Spleen (tissue), 11 donors: Measurements from ENCODE around the gene EN1. TPM values are rescaled to one million over a fixed set of nuclear protein-coding genes. Genes with fewer than 3 reads are reported as not detected.

Source experiments
- DNase-seq: peaks from one replicate; pipeline ENCODE4 v3.0.0-alpha.2; 2020
- H3K27ac ChIP-seq, 8 donors: fragments of 200-600 bp; sonication (generic) in 7 of 8; 1 replicate in 4 of 8; 2 replicates in 4 of 8; pipeline versions ENCODE4 v1.5.0 to v1.8.0; 2016 to 2021; ENCODE audit warnings: inconsistent platforms in 4 of 8, mild to moderate bottlenecking in 4 of 8, moderate library complexity in 1 of 8
- H3K27me3 ChIP-seq, 7 donors: fragments of 200-600 bp; sonication (generic) in 6 of 7; replicated peaks in 1 of 7; 1 replicate in 4 of 7; 2 replicates in 3 of 7; pipeline versions ENCODE4 v1.5.0 to v1.8.0; 2016 to 2021; ENCODE audit warnings: inconsistent platforms in 3 of 7, mild to moderate bottlenecking in 1 of 7
- H3K36me3 ChIP-seq, 6 donors: fragments of 200-600 bp; sonication (generic) in 5 of 6; 1 replicate in 4 of 6; 2 replicates in 2 of 6; pipeline versions ENCODE4 v1.5.0 to v1.8.0; 2016 to 2021; ENCODE audit warnings: inconsistent platforms in 2 of 6
- H3K4me1 ChIP-seq, 6 donors: fragments of 200-600 bp; sonication (generic) in 5 of 6; 1 replicate in 3 of 6; 2 replicates in 3 of 6; pipeline versions ENCODE4 v1.5.0 to v1.8.0; 2016 to 2021; ENCODE audit warnings: inconsistent platforms in 3 of 6
- H3K4me3 ChIP-seq, 8 donors: fragments of 200-600 bp; sonication (generic) in 7 of 8; 1 replicate in 4 of 8; 2 replicates in 4 of 8; pipeline versions ENCODE4 v1.5.0 to v1.8.0; 2016 to 2021; ENCODE audit warnings: inconsistent platforms in 4 of 8, mild to moderate bottlenecking in 4 of 8, moderate library complexity in 2 of 8
- H3K9me3 ChIP-seq, 8 donors: fragments of 200-600 bp; sonication (generic) in 7 of 8; 1 replicate in 4 of 8; 2 replicates in 4 of 8; pipeline versions ENCODE4 v1.5.0 to v1.8.0; 2016 to 2021; ENCODE audit warnings: inconsistent platforms in 4 of 8
- CTCF ChIP-seq, 11 experiments: fragments of 200-600 bp in 7 of 11; fragments of 450-650 bp in 4 of 11; sonication (generic) in 4 of 11; IDR thresholded peaks in 8 of 11; conservative IDR thresholded peaks in 3 of 11; 1 replicate in 7 of 11; 2 replicates in 4 of 11; pipeline versions ENCODE4 v1.4.0 to v1.8.0; 2016 to 2021; ENCODE audit warnings: antibody characterized with exemption in 11 of 11, inconsistent platforms in 4 of 11, mild to moderate bottlenecking in 1 of 11
- POLR2A ChIP-seq, 3 donors: fragments of 450-650 bp; IDR thresholded peaks; one replicate each; pipeline ENCODE4 v1.5.1; 2017; ENCODE audit warnings: antibody characterized with exemption in 3 of 3, mild to moderate bottlenecking in 1 of 3
- POLR2AphosphoS5 ChIP-seq, 3 donors: sonication (generic); formaldehyde crosslinking; IDR thresholded peaks; one replicate each; pipeline ENCODE4 v1.5.1; 2017; ENCODE audit warnings: antibody characterized with exemption in 3 of 3
- WGBS, 5 donors: extraction: QIAGEN DNeasy Blood & Tissue Kit in 3 of 5; methylation state at CpG; one replicate each; pipeline versions ENCODE4 v1.1.5 to v1.1.7; 2013 to 2018; 5-methylcytosine and 5-hydroxymethylcytosine counted together
- intact Hi-C: fragments of 100-400 bp; cut with DNase I; formaldehyde crosslinking; loops from one replicate; pipeline ENCODE4 v1.15.0; 2023; ENCODE audit warnings: low total_unique reads
- polyA plus RNA-seq, 3 donors: library from polyadenylated mRNA; stranded (reverse); fragments of 200-250 nt; gene quantifications; one replicate each; pipeline ENCODE4 v1.2.1, GENCODE V29; 2013
- total RNA-seq, 7 donors: library from RNA; depleted of rRNA in 3 of 7; stranded (reverse); fragments of >200 nt in 3 of 7; fragmentation: NEBNext Ultra II Directional in 4 of 7; extraction: Animal tissue kit (Norgen Biotek cat#: 25700) in 4 of 7; gene quantifications; one replicate each; pipeline versions ENCODE4 v1.1.0 to v1.2.1, GENCODE V29; 2016 to 2021
- donor health status: healthy with polysubstance abuse.
- donor health status: DM: no; HTN: no; CAD: no; lungs with moderate emphysema.
- donor health status: DM: no; HTN: no; CAD: no.
- donor health status: Bipolar disorder and iron deficiency.
- donor health status: healthy.
- donor health status: DM: no; HTN: no; CAD: no.
- donor health status: DM: yes; HTN: yes; CAD: no.

The EN1 gene
- total and polyA plus RNA-seq, 10 donors, result not detected

GRCh38 chr2:118882693-118883336 is 35.4 kb upstream of the EN1 start:
- Histone ChIP-seq H3K27me3 (peaks cover 0 to 50% (median 7%) of the 10 kb centered on the region in 7 donors), H3K9me3 (no peaks in the 10 kb centered on the region), H3K36me3 (no peaks in the 10 kb centered on the region), H3K27ac (no peak overlapping the region), H3K4me3 (peak overlapping the region in 6 of 8 donors; percentile 1 to 65 (median 22)), H3K4me1 (peaks cover 0 to 15% (median 5%) of the 10 kb centered on the region in 6 donors)
- TF ChIP-seq POLR2A (IDR thresholded peaks at IDR 0.05) (no peak), CTCF (IDR thresholded peaks at IDR 0.05 in 8 of 11, conservative IDR thresholded peaks at IDR 0.05 in 3 of 11) (peak; percentile 69 to 89 (median 84))
- intact Hi-C loops, result loop anchor here (5.0 kb wide), 1 partner anchor 594 kb away; no protein-coding TSS in a partner anchor
- DNase-seq, result peak; percentile 85
- WGBS, 5 donors, result 7 to 25% (median 15%) methylated on average over 16 to 17 of the region's 17 CpGs

- intact Hi-C loops, result loop anchor here (5.0 kb wide), 1 partner anchor 596 kb away; no protein-coding TSS in a partner anchor
- WGBS, 5 donors, result 15 to 25% (median 18%) methylated on average over 7 to 10 of the region's 10 CpGs
- Histone ChIP-seq H3K27ac (no peak overlapping the region), H3K9me3 (no peaks in the 10 kb centered on the region), H3K4me1 (peaks cover 0 to 15% (median 5%) of the 10 kb centered on the region in 6 donors), H3K36me3 (no peaks in the 10 kb centered on the region), H3K4me3 (no peak overlapping the region), H3K27me3 (peaks cover 0 to 62% (median 7%) of the 10 kb centered on the region in 7 donors)
- DNase-seq, result peak; percentile 81
- no peak for TF ChIP-seq POLR2AphosphoS5 (IDR thresholded peaks at IDR 0.05)
- TF ChIP-seq POLR2A (IDR thresholded peaks at IDR 0.05), result no peak
- peak; percentile 56 to 87 (median 74) for TF ChIP-seq CTCF (IDR thresholded peaks at IDR 0.05 in 8 of 11, conservative IDR thresholded peaks at IDR 0.05 in 3 of 11)
Measured at GRCh38 chr2:118881490-118882129, 34.2 kb upstream of the EN1 start.

GRCh38 chr2:118880501-118880900 is 33.1 kb upstream of the EN1 start:
- Histone ChIP-seq H3K9me3 (no peaks in the 10 kb centered on the region), H3K4me3 (no peak overlapping the region), H3K27ac (no peak overlapping the region), H3K27me3 (peaks cover 0 to 73% (median 7%) of the 10 kb centered on the region in 7 donors), H3K4me1 (peaks cover 0 to 15% (median 5%) of the 10 kb centered on the region in 6 donors), H3K36me3 (no peaks in the 10 kb centered on the region)
- 69 to 87% (median 77%) methylated on average over 4 of the region's 4 CpGs for WGBS, 5 donors
- intact Hi-C loops, result loop anchor here (5.0 kb wide), 1 partner anchor 597 kb away; no protein-coding TSS in a partner anchor
- no peak for DNase-seq
- TF ChIP-seq CTCF (IDR thresholded peaks at IDR 0.05 in 8 of 11, conservative IDR thresholded peaks at IDR 0.05 in 3 of 11) (no peak), POLR2AphosphoS5 (IDR thresholded peaks at IDR 0.05) (no peak), POLR2A (IDR thresholded peaks at IDR 0.05) (no peak)

GRCh38 chr2:118878531-118879149 is 31.2 kb upstream of the EN1 start:
- Histone ChIP-seq H3K4me1 (peaks cover 0 to 15% (median 5%) of the 10 kb centered on the region in 6 donors), H3K36me3 (no peaks in the 10 kb centered on the region), H3K4me3 (no peak overlapping the region), H3K9me3 (no peaks in the 10 kb centered on the region), H3K27me3 (peaks cover 0 to 91% (median 7%) of the 10 kb centered on the region in 7 donors), H3K27ac (no peak overlapping the region)
- intact Hi-C loops, result no loop called here
- TF ChIP-seq POLR2A (IDR thresholded peaks at IDR 0.05), result no peak
- no peak for TF ChIP-seq POLR2AphosphoS5 (IDR thresholded peaks at IDR 0.05)
- no peak for TF ChIP-seq CTCF (IDR thresholded peaks at IDR 0.05 in 8 of 11, conservative IDR thresholded peaks at IDR 0.05 in 3 of 11)
- no peak for DNase-seq
- WGBS, 5 donors, result 29 to 62% (median 40%) methylated on average over 2 of the region's 2 CpGs
